A549 (cell line): ENCODE data around the gene WNT8A. TPM values are rescaled to one million over a fixed set of nuclear protein-coding genes. Genes with fewer than 3 reads are reported as not detected.

Experiments used
- ATAC-seq, 2 experiments: fragments of 200-7000 bp in 1 of 2; fragments of >200 bp in 1 of 2; cut with Nextera tagmentation in 1 of 2; cut with Tn5 transposase in 1 of 2; 3 replicates each; pipeline versions ENCODE4 v1.8.0 to v1.9.1; 2018 to 2020; ENCODE audit warnings: mild to moderate bottlenecking in 1 of 2, moderate library complexity in 1 of 2
- CTCF ChIA-PET: fragments of 300-600 bp; sonication (Branson Sonifier 250); formaldehyde crosslinking; extraction: SDS; loops from one replicate; lab custom pipeline; 2021; ENCODE audit warnings: antibody characterized with exemption, inconsistent platforms; lab: Yijun Ruan, JAX
- POLR2A ChIA-PET: fragments of 350-600 bp; formaldehyde crosslinking; extraction: SDS; loops from one replicate; lab custom pipeline; 2021; ENCODE audit warnings: antibody characterized with exemption, inconsistent platforms; lab: Yijun Ruan, JAX
- DNase-seq, 2 experiments: peaks; one replicate each; pipeline versions ENCODE4 v3.0.0 to v3.0.0-alpha.2; 2011 to 2016; ENCODE audit warnings: low read depth in 1 of 2, low spot score in 1 of 2
- FAIRE-seq: peaks from 2 replicates; lab custom pipeline; 2011; peaks lifted over from hg19 to GRCh38; lab: Jason Lieb, UNC
- H3K27ac ChIP-seq, 2 experiments: fragments of >200 bp; sonication (Bioruptor Twin); formaldehyde crosslinking; 3 replicates each; pipeline ENCODE4 v1.5.1; 2016 to 2017
- H3K4me1 ChIP-seq: fragments of >200 bp; sonication (Bioruptor Twin); formaldehyde crosslinking; 3 replicates; pipeline ENCODE4 v1.6.1; 2016
- H3K4me2 ChIP-seq: fragments of >200 bp; sonication (Bioruptor Twin); formaldehyde crosslinking; 3 replicates; pipeline ENCODE4 v1.6.1; 2016
- H3K4me3 ChIP-seq: fragments of >200 bp; sonication (Bioruptor Twin); formaldehyde crosslinking; 3 replicates; pipeline ENCODE4 v1.5.1; 2016
- H3K9me3 ChIP-seq: fragments of >200 bp; sonication (Bioruptor Twin); formaldehyde crosslinking; 3 replicates; pipeline ENCODE4 v1.6.1; 2016
- CHD2 ChIP-seq: fragments of 150-350 bp; IDR thresholded peaks from 2 replicates; pipeline ENCODE4 v1.6.1; 2014; ENCODE audit warnings: low read length; ENCODE audit not compliant: partially characterized antibody
- CHD4 ChIP-seq: fragments of 200-600 bp; sonication (generic); IDR thresholded peaks from 2 replicates; pipeline ENCODE4 v1.6.1; 2016; ENCODE audit warnings: antibody characterized with exemption, mild to moderate bottlenecking, borderline replicate concordance
- EHF ChIP-seq: fragments of 250-450 bp; sonication (Bioruptor Pico); IDR thresholded peaks from 2 replicates; pipeline ENCODE4 v1.5.0; 2020; ENCODE audit warnings: mild to moderate bottlenecking
- EP300 ChIP-seq, 2 experiments: fragments of >200 bp; sonication (Bioruptor Twin); formaldehyde crosslinking; IDR thresholded peaks; 2 replicates in 1 of 2; 3 replicates in 1 of 2; pipeline ENCODE4 v1.6.1; 2016 to 2017
- ESRRA ChIP-seq: fragments of 150-350 bp; IDR thresholded peaks from 2 replicates; pipeline ENCODE4 v1.6.1; 2014; ENCODE audit warnings: mild to moderate bottlenecking, low read length, borderline replicate concordance
- FOSL2 ChIP-seq, 2 experiments: fragments of 450-650 bp in 1 of 2; fragments of >200 bp in 1 of 2; sonication (Bioruptor Twin) in 1 of 2; formaldehyde crosslinking; IDR thresholded peaks; 2 replicates each; pipeline versions ENCODE4 v1.5.0 to v1.6.1; 2016 to 2020; ENCODE audit warnings: mild to moderate bottlenecking in 1 of 2, moderate library complexity in 1 of 2
- HDAC2 ChIP-seq: fragments of 200-600 bp; sonication (generic); IDR thresholded peaks from 2 replicates; pipeline ENCODE4 v1.6.1; 2016
- HOXA7 ChIP-seq: fragments of 250-450 bp; sonication (Bioruptor Pico); IDR thresholded peaks from 2 replicates; pipeline ENCODE4 v1.5.0; 2020; ENCODE audit warnings: mild to moderate bottlenecking, moderate library complexity
- JUN ChIP-seq, 2 experiments: fragments of >200 bp; sonication (Bioruptor Twin); formaldehyde crosslinking; IDR thresholded peaks; 2 replicates in 1 of 2; 3 replicates in 1 of 2; pipeline ENCODE4 v1.6.1; 2016 to 2017
- NPAS2 ChIP-seq: fragments of 250-450 bp; sonication (Bioruptor Pico); IDR thresholded peaks from 2 replicates; pipeline ENCODE4 v1.8.0; 2022; ENCODE audit warnings: mild to moderate bottlenecking, moderate library complexity, borderline replicate concordance
- POLR2AphosphoS2 ChIP-seq: conservative IDR thresholded peaks from 2 replicates; pipeline ENCODE4 v1.6.1; 2012; ENCODE audit warnings: low read length, improper control_type of control experiment, inconsistent platforms
- RAD21 ChIP-seq, 2 experiments: fragments of >200 bp in 1 of 2; sonication (Bioruptor Twin) in 1 of 2; formaldehyde crosslinking in 1 of 2; IDR thresholded peaks in 1 of 2; conservative IDR thresholded peaks in 1 of 2; 2 replicates in 1 of 2; 3 replicates in 1 of 2; pipeline ENCODE4 v1.6.1; 2012 to 2018; ENCODE audit warnings: inconsistent platforms in 1 of 2
- RARB ChIP-seq: fragments of 250-450 bp; sonication (Bioruptor Pico); IDR thresholded peaks from 2 replicates; pipeline ENCODE4 v1.8.0; 2021; ENCODE audit warnings: mild to moderate bottlenecking, moderate library complexity
- SREBF2 ChIP-seq: fragments of 450-650 bp; IDR thresholded peaks from 2 replicates; pipeline ENCODE4 v1.6.1; 2014; ENCODE audit warnings: mild to moderate bottlenecking, moderate library complexity
- ZC3H11A ChIP-seq: fragments of 450-650 bp; IDR thresholded peaks from 2 replicates; pipeline ENCODE4 v1.6.1; 2014; ENCODE audit warnings: antibody characterized with exemption, mild to moderate bottlenecking
- WGBS: methylation state at CpG from one replicate; pipeline ENCODE4 v1.1.6; 2017; ENCODE audit errors: missing lambda C conversion rate; 5-methylcytosine and 5-hydroxymethylcytosine counted together
- polyA minus RNA-seq: library from RNA; depleted of rRNA, polyadenylated mRNA; stranded (reverse); fragments of >200 nt; gene quantifications from 2 replicates; pipeline ENCODE4 v1.2.3, GENCODE V29; 2011; rRNA and poly(A)+ RNA removed
- polyA plus RNA-seq, 4 experiments: library from polyadenylated mRNA; depleted of rRNA in 3 of 4; stranded (reverse); fragments of >200 nt; fragmentation: RNase III in 1 of 4; extraction: RNeasy Plus Mini Kit Qiagen cat#74134 plus additional on column Dnase treatment in 1 of 4; gene quantifications; 2 replicates in 3 of 4; 3 replicates in 1 of 4; pipeline ENCODE4 v1.2.3, GENCODE V29; 2011 to 2017
- TF ChIP-seq, protein P1 (sequence below): IDR thresholded peaks from 2 replicates; pipeline ENCODE4 v1.6.1; 2012
- TF ChIP-seq, protein P2 (sequence below): fragments of 250-450 bp; sonication (Bioruptor Pico); IDR thresholded peaks from 2 replicates; pipeline ENCODE4 v1.5.0; 2020; ENCODE audit warnings: low read depth, mild to moderate bottlenecking, moderate library complexity
- TF ChIP-seq, protein P3 (sequence below): fragments of >200 bp; sonication (Bioruptor Twin); formaldehyde crosslinking; IDR thresholded peaks from 3 replicates; pipeline ENCODE4 v1.5.1; 2016
- TF ChIP-seq, protein P4 (sequence below): fragments of 200-600 bp; sonication (generic); IDR thresholded peaks from 2 replicates; pipeline ENCODE4 v1.6.1; 2016; ENCODE audit warnings: antibody characterized with exemption, mild to moderate bottlenecking, moderate library complexity
- TF ChIP-seq, protein P5 (sequence below): fragments of 250-450 bp; sonication (Bioruptor Pico); IDR thresholded peaks from 2 replicates; pipeline ENCODE4 v1.5.0; 2021; ENCODE audit warnings: mild to moderate bottlenecking, moderate library complexity, borderline replicate concordance

Gene WNT8A, protein sequence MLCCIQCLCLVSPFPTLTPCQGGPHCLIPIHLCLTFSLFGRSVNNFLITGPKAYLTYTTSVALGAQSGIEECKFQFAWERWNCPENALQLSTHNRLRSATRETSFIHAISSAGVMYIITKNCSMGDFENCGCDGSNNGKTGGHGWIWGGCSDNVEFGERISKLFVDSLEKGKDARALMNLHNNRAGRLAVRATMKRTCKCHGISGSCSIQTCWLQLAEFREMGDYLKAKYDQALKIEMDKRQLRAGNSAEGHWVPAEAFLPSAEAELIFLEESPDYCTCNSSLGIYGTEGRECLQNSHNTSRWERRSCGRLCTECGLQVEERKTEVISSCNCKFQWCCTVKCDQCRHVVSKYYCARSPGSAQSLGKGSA
- polyA plus RNA-seq (2011; rRNA removed) (not detected in 2 replicates), polyA plus RNA-seq (2017; fragmentation: RNase III; extraction: RNeasy Plus Mini Kit Qiagen cat#74134 plus additional on column Dnase treatment) (not detected in 3 replicates), polyA minus RNA-seq (not detected in 2 replicates)
- not detected in 2 replicates for polyA plus RNA-seq (2012; cell fraction: cytosol; rRNA removed)
- not detected in 2 replicates for polyA plus RNA-seq (2012; cell fraction: nucleus; rRNA removed)

DNA sequence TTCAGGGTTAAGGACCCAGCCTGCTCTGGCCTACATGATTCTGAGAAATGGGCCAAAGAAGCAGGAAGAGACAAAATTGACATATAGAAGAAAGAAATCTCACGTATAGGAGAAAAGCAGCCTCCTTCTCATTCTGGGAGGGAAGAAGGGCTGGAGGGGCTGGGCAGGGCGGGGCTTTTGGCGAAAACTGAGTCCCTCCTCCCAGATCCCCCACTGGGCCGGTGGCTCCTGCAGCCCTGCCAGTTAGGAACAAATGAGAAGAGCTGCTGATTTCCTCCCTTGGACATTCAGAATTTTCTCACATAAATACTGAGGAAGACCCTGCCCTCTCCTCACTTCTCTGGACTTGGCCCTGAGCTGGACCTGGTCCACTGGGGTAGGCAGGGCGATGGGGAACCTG, at the start of gene WNT8A:
TSS of gene WNT8A (plus strand) at position 332 of the 400 bp plus-strand sequence. CDS start 95 bp downstream, outside the sequence.
- H3K27ac ChIP-seq, result no peak within 1 kb of the TSS
- no peaks in the 10 kb centered on the region for H3K9me3 ChIP-seq
- TF ChIP-seq RAD21 (conservative IDR thresholded peaks at IDR 0.05 in 1 of 2, IDR thresholded peaks at IDR 0.05 in 1 of 2), result no peak
- TF ChIP-seq, all 56 proteins: peak for 0
- FAIRE-seq (no peak), DNase-seq (no peak), ATAC-seq (no peak)
- 70% methylated on average over 5 of the region's 5 CpGs for WGBS
- ChIA-PET POLR2A (no interaction called here), CTCF (interaction anchor here (0.7 to 17.5 kb wide), 5 partner anchors 10 to 742 kb away, joined by 3 to 291 read pairs (median 3); no protein-coding TSS in a partner anchor)
- no peaks in the 10 kb centered on the region for H3K4me1 ChIP-seq
- no peak within 1 kb of the TSS for H3K4me3 ChIP-seq
- no peak within 1 kb of the TSS for H3K4me2 ChIP-seq

DNA sequence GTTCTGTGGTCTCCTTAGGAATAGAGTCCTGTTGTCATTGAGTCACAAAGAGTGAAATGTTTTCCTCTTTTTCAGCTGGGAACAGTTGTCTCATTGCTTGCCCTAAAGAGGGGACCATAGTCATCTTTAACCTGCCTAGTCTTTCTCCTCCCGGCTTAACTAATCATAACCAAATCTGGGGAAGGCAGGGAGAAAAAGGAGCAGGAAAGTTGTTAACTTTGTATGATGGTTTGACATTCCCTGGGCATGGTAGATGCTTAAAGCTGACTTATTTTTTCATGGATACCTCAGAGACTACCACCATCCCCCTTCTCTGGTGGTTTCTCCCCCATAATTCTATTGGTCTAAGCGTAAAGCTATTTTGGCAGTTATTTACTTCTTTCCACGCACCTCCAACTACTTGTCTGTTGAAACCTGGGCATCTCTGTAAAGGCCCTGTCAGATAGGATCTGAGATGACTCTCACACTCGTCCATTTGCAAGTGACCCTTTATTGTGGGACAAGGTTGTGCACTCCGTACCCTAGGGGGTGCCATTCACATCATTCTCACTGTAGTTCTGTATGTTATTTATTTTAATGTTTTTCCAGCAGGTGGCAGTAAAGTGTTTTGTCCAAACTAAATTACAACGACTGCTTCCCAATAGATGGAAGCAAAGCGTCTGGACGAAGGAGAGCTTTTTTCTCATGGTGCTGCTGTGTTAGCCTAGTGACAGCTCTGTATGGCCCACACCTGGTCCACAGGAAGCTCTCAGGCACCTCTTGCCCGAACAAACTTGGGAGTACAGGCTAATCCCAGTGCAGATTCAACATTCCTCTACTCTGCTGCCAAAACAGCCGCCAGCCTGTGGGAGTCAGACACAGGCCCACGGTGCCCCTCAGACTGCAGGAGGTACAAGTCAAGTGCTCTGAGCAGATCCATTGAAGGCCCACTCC, 48.0 kb upstream of the WNT8A start:
- peak overlapping the region; percentile 44 to 65; a peak in 5 of 6 replicates for H3K27ac ChIP-seq
- H3K9me3 ChIP-seq, result no peaks in the 10 kb centered on the region
- DNase-seq (peak; percentile 69 to 93), ATAC-seq (peak; percentile 71 to 79), FAIRE-seq (no peak)
- 27% methylated on average over 11 of the region's 11 CpGs for WGBS
- no peak overlapping the region for H3K4me3 ChIP-seq
- H3K4me1 ChIP-seq, result peaks cover 17% of the 10 kb centered on the region
- ChIA-PET CTCF (interaction anchor here (0.6 to 20.0 kb wide), 64 partner anchors 8 to 786 kb away, joined by 3 to 402 read pairs (median 5); partner anchors contain the start of genes BRD8 and NME5), POLR2A (no interaction called here)
- H3K4me2 ChIP-seq, result peak overlapping the region; percentile 35; the same call in 2 of the 3 replicates
- TF ChIP-seq ESRRA (no peak), EHF (CRISPR knock-in tag) (no peak), HDAC2 (no peak), SREBF2 (no peak), NPAS2 (CRISPR knock-in tag) (no peak), JUN (IDR thresholded peaks at IDR 0.05) (no peak), ZC3H11A (no peak), CHD4 (no peak), CHD2 (no peak), HOXA7 (CRISPR knock-in tag) (no peak), POLR2AphosphoS2 (no peak), FOSL2 (IDR thresholded peaks at IDR 0.05) (no peak), FOSL2 (CRISPR knock-in tag; IDR thresholded peaks at IDR 0.05) (0 out of 2 replicates have a peak, but pooled peaks have one; percentile 1), RARB (CRISPR knock-in tag) (no peak), EP300 (IDR thresholded peaks at IDR 0.05) (no peak), RAD21 (conservative IDR thresholded peaks at IDR 0.05 in 1 of 2, IDR thresholded peaks at IDR 0.05 in 1 of 2) (peak; percentile 84)
- TF ChIP-seq, protein P1, sequence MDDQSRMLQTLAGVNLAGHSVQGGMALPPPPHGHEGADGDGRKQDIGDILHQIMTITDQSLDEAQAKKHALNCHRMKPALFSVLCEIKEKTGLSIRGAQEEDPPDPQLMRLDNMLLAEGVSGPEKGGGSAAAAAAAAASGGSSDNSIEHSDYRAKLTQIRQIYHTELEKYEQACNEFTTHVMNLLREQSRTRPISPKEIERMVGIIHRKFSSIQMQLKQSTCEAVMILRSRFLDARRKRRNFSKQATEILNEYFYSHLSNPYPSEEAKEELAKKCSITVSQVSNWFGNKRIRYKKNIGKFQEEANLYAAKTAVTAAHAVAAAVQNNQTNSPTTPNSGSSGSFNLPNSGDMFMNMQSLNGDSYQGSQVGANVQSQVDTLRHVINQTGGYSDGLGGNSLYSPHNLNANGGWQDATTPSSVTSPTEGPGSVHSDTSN, result no peak
- TF ChIP-seq, protein P2, sequence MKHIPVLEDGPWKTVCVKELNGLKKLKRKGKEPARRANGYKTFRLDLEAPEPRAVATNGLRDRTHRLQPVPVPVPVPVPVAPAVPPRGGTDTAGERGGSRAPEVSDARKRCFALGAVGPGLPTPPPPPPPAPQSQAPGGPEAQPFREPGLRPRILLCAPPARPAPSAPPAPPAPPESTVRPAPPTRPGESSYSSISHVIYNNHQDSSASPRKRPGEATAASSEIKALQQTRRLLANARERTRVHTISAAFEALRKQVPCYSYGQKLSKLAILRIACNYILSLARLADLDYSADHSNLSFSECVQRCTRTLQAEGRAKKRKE (CRISPR knock-in tag), result no peak
- TF ChIP-seq, protein P3, sequence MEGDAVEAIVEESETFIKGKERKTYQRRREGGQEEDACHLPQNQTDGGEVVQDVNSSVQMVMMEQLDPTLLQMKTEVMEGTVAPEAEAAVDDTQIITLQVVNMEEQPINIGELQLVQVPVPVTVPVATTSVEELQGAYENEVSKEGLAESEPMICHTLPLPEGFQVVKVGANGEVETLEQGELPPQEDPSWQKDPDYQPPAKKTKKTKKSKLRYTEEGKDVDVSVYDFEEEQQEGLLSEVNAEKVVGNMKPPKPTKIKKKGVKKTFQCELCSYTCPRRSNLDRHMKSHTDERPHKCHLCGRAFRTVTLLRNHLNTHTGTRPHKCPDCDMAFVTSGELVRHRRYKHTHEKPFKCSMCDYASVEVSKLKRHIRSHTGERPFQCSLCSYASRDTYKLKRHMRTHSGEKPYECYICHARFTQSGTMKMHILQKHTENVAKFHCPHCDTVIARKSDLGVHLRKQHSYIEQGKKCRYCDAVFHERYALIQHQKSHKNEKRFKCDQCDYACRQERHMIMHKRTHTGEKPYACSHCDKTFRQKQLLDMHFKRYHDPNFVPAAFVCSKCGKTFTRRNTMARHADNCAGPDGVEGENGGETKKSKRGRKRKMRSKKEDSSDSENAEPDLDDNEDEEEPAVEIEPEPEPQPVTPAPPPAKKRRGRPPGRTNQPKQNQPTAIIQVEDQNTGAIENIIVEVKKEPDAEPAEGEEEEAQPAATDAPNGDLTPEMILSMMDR, result peak; percentile 99
- TF ChIP-seq, protein P4, sequence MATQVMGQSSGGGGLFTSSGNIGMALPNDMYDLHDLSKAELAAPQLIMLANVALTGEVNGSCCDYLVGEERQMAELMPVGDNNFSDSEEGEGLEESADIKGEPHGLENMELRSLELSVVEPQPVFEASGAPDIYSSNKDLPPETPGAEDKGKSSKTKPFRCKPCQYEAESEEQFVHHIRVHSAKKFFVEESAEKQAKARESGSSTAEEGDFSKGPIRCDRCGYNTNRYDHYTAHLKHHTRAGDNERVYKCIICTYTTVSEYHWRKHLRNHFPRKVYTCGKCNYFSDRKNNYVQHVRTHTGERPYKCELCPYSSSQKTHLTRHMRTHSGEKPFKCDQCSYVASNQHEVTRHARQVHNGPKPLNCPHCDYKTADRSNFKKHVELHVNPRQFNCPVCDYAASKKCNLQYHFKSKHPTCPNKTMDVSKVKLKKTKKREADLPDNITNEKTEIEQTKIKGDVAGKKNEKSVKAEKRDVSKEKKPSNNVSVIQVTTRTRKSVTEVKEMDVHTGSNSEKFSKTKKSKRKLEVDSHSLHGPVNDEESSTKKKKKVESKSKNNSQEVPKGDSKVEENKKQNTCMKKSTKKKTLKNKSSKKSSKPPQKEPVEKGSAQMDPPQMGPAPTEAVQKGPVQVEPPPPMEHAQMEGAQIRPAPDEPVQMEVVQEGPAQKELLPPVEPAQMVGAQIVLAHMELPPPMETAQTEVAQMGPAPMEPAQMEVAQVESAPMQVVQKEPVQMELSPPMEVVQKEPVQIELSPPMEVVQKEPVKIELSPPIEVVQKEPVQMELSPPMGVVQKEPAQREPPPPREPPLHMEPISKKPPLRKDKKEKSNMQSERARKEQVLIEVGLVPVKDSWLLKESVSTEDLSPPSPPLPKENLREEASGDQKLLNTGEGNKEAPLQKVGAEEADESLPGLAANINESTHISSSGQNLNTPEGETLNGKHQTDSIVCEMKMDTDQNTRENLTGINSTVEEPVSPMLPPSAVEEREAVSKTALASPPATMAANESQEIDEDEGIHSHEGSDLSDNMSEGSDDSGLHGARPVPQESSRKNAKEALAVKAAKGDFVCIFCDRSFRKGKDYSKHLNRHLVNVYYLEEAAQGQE, result no peak
- TF ChIP-seq, protein P5, sequence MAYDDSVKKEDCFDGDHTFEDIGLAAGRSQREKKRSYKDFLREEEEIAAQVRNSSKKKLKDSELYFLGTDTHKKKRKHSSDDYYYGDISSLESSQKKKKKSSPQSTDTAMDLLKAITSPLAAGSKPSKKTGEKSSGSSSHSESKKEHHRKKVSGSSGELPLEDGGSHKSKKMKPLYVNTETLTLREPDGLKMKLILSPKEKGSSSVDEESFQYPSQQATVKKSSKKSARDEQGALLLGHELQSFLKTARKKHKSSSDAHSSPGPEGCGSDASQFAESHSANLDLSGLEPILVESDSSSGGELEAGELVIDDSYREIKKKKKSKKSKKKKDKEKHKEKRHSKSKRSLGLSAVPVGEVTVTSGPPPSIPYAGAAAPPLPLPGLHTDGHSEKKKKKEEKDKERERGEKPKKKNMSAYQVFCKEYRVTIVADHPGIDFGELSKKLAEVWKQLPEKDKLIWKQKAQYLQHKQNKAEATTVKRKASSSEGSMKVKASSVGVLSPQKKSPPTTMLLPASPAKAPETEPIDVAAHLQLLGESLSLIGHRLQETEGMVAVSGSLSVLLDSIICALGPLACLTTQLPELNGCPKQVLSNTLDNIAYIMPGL (CRISPR knock-in tag), result no peak
